Left lung (tissue), 10 donors: ENCODE data around the gene HOXC9. TPM values are rescaled to one million over a fixed set of nuclear protein-coding genes. Genes with fewer than 3 reads are reported as not detected.

Source experiments
- ATAC-seq: fragments of 200-7000 bp; cut with Tn5 transposase; one replicate; pipeline ENCODE4 v1.9.1; 2020; ENCODE audit warnings: moderate library complexity
- DNase-seq, 4 donors: peaks; one replicate each; pipeline ENCODE4 v3.0.0-alpha.2; 2013 to 2020
- H3K27ac ChIP-seq, 2 donors: fragments of 200-600 bp; sonication (generic) in 1 of 2; one replicate each; pipeline versions ENCODE4 v1.5.0 to v1.8.0; 2020 to 2021
- H3K27me3 ChIP-seq, 2 donors: fragments of 200-600 bp; sonication (generic) in 1 of 2; one replicate each; pipeline versions ENCODE4 v1.5.0 to v1.8.0; 2020 to 2021
- H3K36me3 ChIP-seq, 2 donors: fragments of 200-600 bp; sonication (generic) in 1 of 2; one replicate each; pipeline versions ENCODE4 v1.5.0 to v1.8.0; 2020 to 2021
- H3K4me1 ChIP-seq, 2 donors: fragments of 200-600 bp; one replicate each; pipeline ENCODE4 v1.8.0; 2021
- H3K4me3 ChIP-seq, 2 donors: fragments of 200-600 bp; sonication (generic) in 1 of 2; one replicate each; pipeline versions ENCODE4 v1.5.0 to v1.8.0; 2020 to 2021; ENCODE audit warnings: mild to moderate bottlenecking in 1 of 2
- H3K9me3 ChIP-seq, 2 donors: fragments of 200-600 bp; sonication (generic) in 1 of 2; one replicate each; pipeline versions ENCODE4 v1.5.0 to v1.8.0; 2020 to 2021
- CTCF ChIP-seq, 2 donors: fragments of 200-600 bp; sonication (generic) in 1 of 2; IDR thresholded peaks; one replicate each; pipeline versions ENCODE4 v1.5.0 to v1.8.0; 2021; ENCODE audit warnings: antibody characterized with exemption in 2 of 2
- intact Hi-C, 2 donors: fragments of 100-400 bp; cut with DNase I; formaldehyde crosslinking; loops; one replicate each; pipeline versions ENCODE4 v1.11.2 to v1.14.2; 2022
- polyA plus RNA-seq, 6 donors: library from polyadenylated mRNA; unstranded; fragments of 120-200 nt; gene quantifications; one replicate each; pipeline ENCODE4 v1.2.1, GENCODE V29; 2013; ENCODE audit not compliant: insufficient read length in 6 of 6
- total RNA-seq, 2 donors: library from RNA; stranded (reverse); fragmentation: NEBNext Ultra II Directional; extraction: Animal tissue kit (Norgen Biotek cat#: 25700); gene quantifications; one replicate each; pipeline ENCODE4 v1.2.1, GENCODE V29; 2021
- donor health status: DM: no; HTN: yes; CAD: no.
- donor health status: DM: no; HTN: no; CAD: no.

The HOXC9 gene
- total and polyA plus RNA-seq, 8 donors = 0.30 to 0.91 (median 0.58) TPM; not detected in 1

- H3K27me3 ChIP-seq = peaks cover 100% of the 10 kb centered on the region in 2 donors
- no peak for ATAC-seq
- no peaks in the 10 kb centered on the region for H3K36me3 ChIP-seq
- no peak overlapping the region for H3K27ac ChIP-seq
- no peak for DNase-seq
- TF ChIP-seq CTCF (IDR thresholded peaks at IDR 0.05) = no peak
- intact Hi-C loops = no loop called here
- peaks cover 12 to 29% of the 10 kb centered on the region in 2 donors for H3K4me1 ChIP-seq
- no peaks in the 10 kb centered on the region for H3K9me3 ChIP-seq
- H3K4me3 ChIP-seq = no peak overlapping the region
Observed at GRCh38 chr12:53990311-53991076, 9.5 kb upstream of the HOXC9 start.

GRCh38 chr12:53991077-53991460 is 8.9 kb upstream of the HOXC9 start:
- Histone ChIP-seq H3K27ac (no peak overlapping the region), H3K27me3 (peaks cover 100% of the 10 kb centered on the region in 2 donors), H3K4me3 (no peak overlapping the region), H3K4me1 (peaks cover 13 to 31% of the 10 kb centered on the region in 2 donors), H3K36me3 (no peaks in the 10 kb centered on the region), H3K9me3 (no peaks in the 10 kb centered on the region)
- no peak for TF ChIP-seq CTCF (IDR thresholded peaks at IDR 0.05)
- ATAC-seq (no peak), DNase-seq (no peak)
- intact Hi-C loops = no loop called here

GRCh38 chr12:53992377-53992889 is 7.5 kb upstream of the HOXC9 start:
- Histone ChIP-seq H3K27ac (no peak overlapping the region), H3K36me3 (no peaks in the 10 kb centered on the region), H3K4me3 (no peak overlapping the region), H3K9me3 (no peaks in the 10 kb centered on the region), H3K27me3 (peaks cover 100% of the 10 kb centered on the region in 2 donors), H3K4me1 (peaks cover 11 to 32% of the 10 kb centered on the region in 2 donors)
- ATAC-seq (no peak), DNase-seq (no peak)
- TF ChIP-seq CTCF (IDR thresholded peaks at IDR 0.05) = no peak
- intact Hi-C loops = no loop called here

GRCh38 chr12:53993162-53994008 is 6.6 kb upstream of the HOXC9 start:
- TF ChIP-seq CTCF (IDR thresholded peaks at IDR 0.05) = no peak
- ATAC-seq (no peak), DNase-seq (peak in 1 of 4 donors; percentile 2)
- H3K27me3 ChIP-seq = peaks cover 100% of the 10 kb centered on the region in 2 donors
- no peak overlapping the region for H3K4me3 ChIP-seq
- intact Hi-C loops = no loop called here
- H3K27ac ChIP-seq = no peak overlapping the region
- peaks cover 11 to 32% of the 10 kb centered on the region in 2 donors for H3K4me1 ChIP-seq
- no peaks in the 10 kb centered on the region for H3K36me3 ChIP-seq
- H3K9me3 ChIP-seq = no peaks in the 10 kb centered on the region

- H3K36me3 ChIP-seq = no peaks in the 10 kb centered on the region
- no peak for TF ChIP-seq CTCF (IDR thresholded peaks at IDR 0.05)
- intact Hi-C loops = no loop called here
- H3K9me3 ChIP-seq = no peaks in the 10 kb centered on the region
- ATAC-seq (no peak), DNase-seq (peak in 1 of 4 donors; percentile 78)
- H3K27ac ChIP-seq = no peak overlapping the region
- peaks cover 11 to 32% of the 10 kb centered on the region in 2 donors for H3K4me1 ChIP-seq
- no peak overlapping the region for H3K4me3 ChIP-seq
- peaks cover 100% of the 10 kb centered on the region in 2 donors for H3K27me3 ChIP-seq
Observed at GRCh38 chr12:53994009-53994263, 6.0 kb upstream of the HOXC9 start.
